GM18858 (cell line): ENCODE data around the gene GLRX2.
"Not testable (repeated sequence)": the region's sequence is repeated elsewhere in the genome, so short reads cannot be mapped to it uniquely, and the experiment has no call there.

Experiments used
- ATAC-seq: cut with Tn5 transposase; IDR thresholded peaks from one replicate; pipeline ENCODE4 v1.9.1; 2021; ENCODE audit not compliant: unreplicated experiment

GLRX2 gene

GRCh38 chr1:193104907-193105820 lies at the start of gene GLRX2:
GLRX2 (minus strand) TSS chr1:193105414; CDS start chr1:193105382, 32 bp downstream.
- peak; percentile 72 for ATAC-seq

DNA sequence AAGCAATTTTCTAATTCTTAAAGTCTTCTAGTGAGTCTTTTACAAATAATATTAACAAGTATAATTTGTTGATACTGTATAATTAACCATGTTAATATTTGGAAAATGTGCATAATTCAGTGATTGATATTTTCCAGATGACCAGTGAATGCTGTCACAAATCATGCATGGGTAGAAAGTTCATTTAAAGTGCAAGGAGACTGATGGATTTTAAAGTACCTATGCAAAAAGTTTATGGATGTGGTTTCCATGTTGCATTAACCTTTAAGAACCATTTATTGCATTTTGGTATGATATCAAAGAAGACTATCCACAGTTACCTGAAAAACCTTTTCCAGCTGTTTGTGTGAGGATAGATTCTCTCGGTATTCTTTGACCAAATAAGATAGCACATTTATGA lies 39.8 kb upstream of the GLRX2 start:
- ATAC-seq, result no peak

DNA sequence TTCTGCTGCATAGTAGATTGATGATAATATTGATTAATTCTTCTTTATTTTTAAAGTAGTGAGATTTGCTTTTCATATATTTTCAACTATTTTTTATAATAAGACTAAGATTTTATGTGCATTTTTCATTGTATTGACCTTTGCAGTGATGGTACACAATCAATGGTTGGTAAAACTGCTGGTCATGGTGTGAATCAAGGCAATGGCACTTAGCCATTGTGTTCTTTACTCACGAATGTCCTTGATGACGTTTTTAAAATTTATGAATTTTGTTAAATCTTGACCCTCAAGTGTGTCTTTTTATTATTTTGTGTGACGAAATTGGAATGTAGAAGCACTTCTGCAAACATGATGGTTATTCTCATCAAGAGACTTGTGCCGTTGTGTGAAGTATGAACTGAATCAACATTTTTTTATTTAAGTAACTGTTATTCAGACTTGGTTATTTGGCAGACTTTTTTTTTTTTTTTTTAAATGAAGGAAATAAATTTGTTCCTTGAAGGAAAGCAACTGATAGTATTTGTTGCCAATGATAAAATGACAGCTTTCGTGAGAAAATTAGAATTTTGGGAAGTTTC lies 39.2 kb upstream of the GLRX2 start:
- no peak for ATAC-seq

- no peak for ATAC-seq
Observed at GRCh38 chr1:193143285-193143684, 38.1 kb upstream of the GLRX2 start.

DNA sequence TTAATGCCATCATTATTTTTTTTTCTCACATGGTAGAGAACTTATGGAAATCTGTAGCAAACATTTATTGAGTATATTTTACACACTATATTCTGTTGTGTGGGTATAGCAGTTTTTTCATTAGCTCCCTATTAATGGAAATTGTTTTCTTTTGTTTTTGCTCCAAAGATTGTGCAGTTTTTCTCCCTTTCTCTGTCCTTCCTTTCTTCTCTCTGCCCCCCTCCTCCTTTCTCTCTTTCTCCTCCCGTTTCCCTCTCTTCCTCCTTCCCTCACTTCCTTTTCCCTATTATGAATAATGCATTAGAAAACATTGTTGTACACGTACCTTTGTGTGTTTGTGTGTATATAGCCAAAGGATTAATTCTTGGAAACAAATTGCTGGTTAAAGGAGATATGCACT lies 37.2 kb upstream of the GLRX2 start:
- no peak for ATAC-seq

DNA sequence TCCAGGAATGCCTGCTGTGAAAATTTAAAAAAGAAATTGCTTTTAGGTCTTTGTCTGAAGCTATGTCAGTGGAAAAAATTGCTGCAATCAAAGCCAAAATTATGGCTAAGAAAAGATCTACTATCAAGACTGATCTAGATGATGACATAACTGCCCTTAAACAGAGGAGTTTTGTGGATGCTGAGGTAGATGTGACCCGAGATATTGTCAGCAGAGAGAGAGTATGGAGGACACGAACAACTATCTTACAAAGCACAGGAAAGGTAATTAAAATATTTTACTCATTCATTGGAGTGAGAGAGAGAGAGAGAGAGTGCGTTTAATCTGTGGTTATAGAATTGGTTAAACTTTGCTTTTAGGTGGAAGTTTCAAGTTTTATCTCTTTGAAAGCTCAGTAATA lies 36.6 kb upstream of the GLRX2 start:
- ATAC-seq, result no peak

- no peak for ATAC-seq
Observed at GRCh38 chr1:193140254-193140653, 35.0 kb upstream of the GLRX2 start.

DNA sequence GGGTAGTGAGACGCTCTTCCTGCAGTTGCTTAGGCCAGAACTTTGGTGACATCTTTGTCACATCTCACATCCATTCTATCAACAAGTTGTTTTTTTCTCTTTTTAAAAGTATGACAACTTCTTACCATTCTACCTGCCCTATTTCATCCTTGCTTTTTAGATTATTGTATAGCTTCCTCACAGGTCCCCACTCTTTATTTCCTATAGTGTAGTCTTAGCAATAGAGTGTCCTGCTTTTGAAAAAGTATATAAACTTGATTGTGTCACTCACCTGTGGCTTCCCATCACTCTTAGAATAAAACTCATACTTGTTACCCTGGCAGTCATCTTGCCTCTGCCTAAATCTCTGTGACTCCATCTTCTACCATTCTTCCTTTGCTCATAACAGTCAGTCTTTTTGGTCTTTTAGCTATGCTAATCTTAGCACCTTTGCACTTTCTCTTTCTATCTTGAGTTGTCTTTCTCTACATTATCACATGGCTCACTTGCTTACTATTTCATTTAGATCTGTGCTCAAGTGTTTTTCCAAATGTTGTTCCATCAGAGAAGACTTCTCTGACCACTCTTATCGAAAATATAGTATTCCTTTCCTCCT lies 26.1 kb upstream of the GLRX2 start:
- peak; percentile 78 for ATAC-seq

GRCh38 chr1:193125369-193125768 lies 20.2 kb upstream of the GLRX2 start:
- ATAC-seq, result no peak

DNA sequence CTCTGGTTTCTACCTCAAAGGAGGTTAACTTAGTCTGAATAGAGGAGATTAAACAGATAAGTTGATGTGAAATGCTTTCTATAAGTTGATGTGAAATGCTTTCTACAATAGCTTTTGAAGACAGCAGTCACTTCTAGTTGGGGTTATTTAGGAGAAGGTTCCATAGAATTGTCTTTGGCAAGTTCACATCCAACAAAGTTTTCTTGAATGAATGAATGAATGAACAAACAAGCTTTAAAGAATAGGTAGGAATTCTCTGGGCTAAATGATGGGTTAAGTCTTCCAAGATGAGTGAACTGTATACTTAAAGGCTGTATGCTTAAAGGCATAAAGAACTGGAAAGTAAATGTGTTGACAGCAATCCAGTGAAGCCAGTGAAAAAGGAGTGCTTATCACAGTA lies 18.5 kb upstream of the GLRX2 start:
- ATAC-seq, result no peak

GRCh38 chr1:193121616-193122593 lies 16.7 kb upstream of the GLRX2 start, which contains the start of gene CDC73:
CDC73 (plus strand) TSS chr1:193122031; CDS start chr1:193122201, 170 bp downstream.
- peak; percentile 87 for ATAC-seq

DNA sequence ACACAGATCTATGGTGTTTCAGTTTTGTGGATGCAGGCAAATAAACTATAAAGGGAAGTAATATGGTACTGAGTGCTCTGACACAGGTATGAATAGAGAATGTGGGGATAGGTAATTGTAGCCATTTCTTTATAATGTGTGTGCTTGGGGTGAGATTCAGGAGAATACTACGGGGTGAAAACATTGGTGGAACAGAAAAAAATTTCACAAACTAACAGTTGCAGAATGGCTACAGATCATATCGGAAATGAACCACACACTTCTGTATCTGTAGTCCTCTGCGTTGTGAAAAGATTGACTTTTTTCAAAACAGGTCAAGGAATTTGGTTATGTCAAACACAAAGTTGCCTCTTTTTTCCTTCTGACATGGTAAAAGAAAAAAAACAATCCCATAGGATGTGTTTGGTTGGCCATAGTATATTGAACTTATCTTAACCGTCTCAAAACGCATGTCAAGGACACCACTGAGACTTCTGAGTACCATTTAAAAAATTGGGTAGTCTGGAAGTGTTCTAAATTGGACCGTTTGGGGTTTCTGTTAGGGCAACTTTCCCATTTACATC lies 15.5 kb upstream of the GLRX2 start:
- ATAC-seq, result no peak

DNA sequence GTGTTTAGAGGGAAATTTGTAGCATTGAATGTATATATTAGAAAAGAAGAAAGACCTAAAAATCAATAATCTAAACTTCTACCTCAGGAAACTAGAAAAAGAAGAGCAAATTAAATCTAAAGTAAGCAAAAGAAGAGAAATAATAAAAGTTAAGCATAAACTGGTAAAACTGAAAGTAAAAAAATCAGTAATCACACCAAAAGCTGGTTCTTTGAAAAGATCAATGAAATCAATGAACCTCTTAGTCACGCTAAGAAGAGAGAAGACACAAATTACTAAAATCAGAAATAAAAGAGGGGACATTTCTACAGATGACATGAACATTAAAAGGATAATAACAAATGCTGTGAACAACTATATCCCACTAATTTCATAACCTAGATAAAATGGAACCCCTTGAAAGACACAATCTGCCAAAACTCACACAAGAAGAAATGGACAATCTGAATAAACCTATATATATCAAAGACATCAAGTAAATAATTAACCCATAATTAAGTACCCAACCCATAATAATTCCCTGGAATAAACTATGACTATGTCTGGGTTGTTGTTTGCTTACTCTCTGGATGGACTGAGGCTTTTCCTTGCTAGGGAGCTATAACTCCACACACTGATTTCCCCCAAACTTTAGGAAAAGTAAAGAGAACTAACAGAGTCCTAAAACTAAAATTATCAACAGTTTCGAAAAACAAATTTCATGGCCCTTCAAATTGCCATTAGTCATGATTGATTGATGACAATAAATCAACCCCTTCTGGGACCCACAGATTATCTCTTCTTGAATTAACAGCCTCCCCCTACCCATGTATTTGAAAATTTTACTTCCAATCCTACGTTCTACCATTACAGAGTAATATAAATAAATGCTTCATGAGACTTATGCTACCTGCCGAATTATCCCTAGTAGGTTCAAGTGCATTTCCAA lies 13.9 kb upstream of the GLRX2 start:
- no peak for ATAC-seq

DNA sequence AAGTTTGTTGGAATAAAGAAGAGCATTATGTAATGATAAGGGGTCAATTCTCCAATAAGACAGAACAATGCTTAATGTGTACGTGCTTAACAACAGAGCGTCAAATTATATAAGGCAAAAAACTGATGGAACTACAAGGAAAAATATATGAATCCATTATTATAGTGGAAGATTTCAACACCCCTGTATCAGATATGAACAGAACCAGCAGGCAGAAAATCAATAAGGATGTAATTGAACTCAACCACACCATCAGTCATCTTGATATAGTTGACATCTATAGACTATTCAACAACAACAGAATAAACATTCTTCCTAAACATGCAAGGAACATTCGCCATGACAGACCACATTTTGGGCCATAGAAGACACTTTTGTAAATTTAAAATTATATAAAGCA lies 13.0 kb upstream of the GLRX2 start:
- ATAC-seq, result no peak

DNA sequence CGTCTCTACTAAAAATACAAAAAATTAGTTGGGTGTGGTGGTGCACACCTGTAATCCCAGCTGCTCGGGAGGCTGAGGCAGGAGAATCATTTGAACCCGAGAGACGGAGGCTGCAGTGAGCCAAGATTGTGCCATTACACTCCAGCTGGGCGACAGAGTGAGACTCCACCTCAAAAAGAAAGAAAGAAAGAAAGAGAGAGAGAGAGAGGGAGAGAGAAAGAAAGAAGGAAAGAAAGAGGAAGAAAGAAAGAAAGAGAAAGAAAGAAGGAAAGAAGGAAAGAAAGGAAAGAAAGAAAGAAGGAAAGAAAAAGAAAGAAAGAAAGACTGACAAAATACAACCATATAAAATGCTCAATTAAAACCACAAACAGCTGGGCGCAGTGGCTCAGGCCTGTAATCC lies 12.0 kb upstream of the GLRX2 start:
- not testable (repeated sequence) for ATAC-seq

GRCh38 chr1:193115629-193116227 lies 10.5 kb upstream of the GLRX2 start:
- ATAC-seq, result no peak

GRCh38 chr1:193114485-193115095 lies 9.4 kb upstream of the GLRX2 start:
- no peak for ATAC-seq

DNA sequence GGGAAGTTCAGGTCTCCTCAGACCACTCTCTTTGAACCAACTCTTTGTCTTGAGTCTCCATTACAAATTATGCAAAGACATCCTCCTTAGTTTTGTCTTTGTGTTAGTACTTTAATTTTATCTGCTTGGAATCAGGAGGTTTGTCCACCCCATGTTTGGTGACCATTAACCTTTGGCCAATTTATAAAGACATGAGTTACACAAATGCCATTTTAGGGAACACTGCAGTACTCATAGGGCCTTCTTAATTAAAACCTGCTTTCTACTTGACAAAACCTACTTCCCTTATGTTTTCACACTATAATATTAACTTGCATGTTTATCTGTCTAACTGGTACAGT lies 8.7 kb upstream of the GLRX2 start:
- ATAC-seq, result no peak
